COLO829 (cell line): ENCODE results near the gene MAPK8.

Experiments used
- DNase-seq: peaks from one replicate; pipeline ENCODE4 v3.0.0; 2012; ENCODE audit warnings: low spot score

MAPK8 gene

GRCh38 chr10:48292616-48293015 is 13.9 kb upstream of the MAPK8 start:
- DNase-seq: no peak

GRCh38 chr10:48294431-48294830 is 12.0 kb upstream of the MAPK8 start:
- DNase-seq: no peak

GRCh38 chr10:48296576-48297098 is 9.8 kb upstream of the MAPK8 start:
- no peak for DNase-seq

GRCh38 chr10:48299066-48299465 is 7.4 kb upstream of the MAPK8 start:
- DNase-seq: no peak

GRCh38 chr10:48299692-48300091 is 6.8 kb upstream of the MAPK8 start:
- DNase-seq: no peak

GRCh38 chr10:48300556-48300955 is 5.9 kb upstream of the MAPK8 start:
- DNase-seq: no peak

GRCh38 chr10:48302515-48303476 is 3.7 kb upstream of the MAPK8 start:
- DNase-seq: no peak

GRCh38 chr10:48305905-48306264 is 592 bp upstream of the MAPK8 start:
- DNase-seq: no peak

GRCh38 chr10:48306870-48307710 is 613 bp downstream of the MAPK8 start:
- no peak for DNase-seq

- DNase-seq: no peak
These were observed 1.2 kb downstream of the MAPK8 start for GRCh38 chr10:48307711-48308018.

- no peak for DNase-seq
These were observed 3.3 kb downstream of the MAPK8 start for GRCh38 chr10:48309711-48310226.

GRCh38 chr10:48314107-48314506 is 7.6 kb downstream of the MAPK8 start:
- no peak for DNase-seq

- no peak for DNase-seq
These were observed 9.8 kb downstream of the MAPK8 start for GRCh38 chr10:48316236-48316635.

- no peak for DNase-seq
These were observed 11.0 kb downstream of the MAPK8 start for GRCh38 chr10:48317321-48317990.

- no peak for DNase-seq
These were observed 15.5 kb downstream of the MAPK8 start for GRCh38 chr10:48322017-48322416.

GRCh38 chr10:48324580-48324979 is 18.1 kb downstream of the MAPK8 start:
- DNase-seq: no peak

GRCh38 chr10:48330269-48330668 is 23.8 kb downstream of the MAPK8 start:
- DNase-seq: no peak

GRCh38 chr10:48331436-48331835 is 25.0 kb downstream of the MAPK8 start:
- DNase-seq: no peak

GRCh38 chr10:48332166-48332870 is 25.8 kb downstream of the MAPK8 start:
- no peak for DNase-seq

GRCh38 chr10:48332871-48333216 is 26.4 kb downstream of the MAPK8 start:
- no peak for DNase-seq

GRCh38 chr10:48333856-48334255 is 27.4 kb downstream of the MAPK8 start:
- DNase-seq: no peak

- DNase-seq: no peak
These were observed 29.3 kb downstream of the MAPK8 start for GRCh38 chr10:48335788-48336187.
